Measurements from ENCODE around the gene SCFD2.
"Not testable (repeated sequence)": the region's sequence is repeated elsewhere in the genome, so short reads cannot be mapped to it uniquely, and the experiment has no call there.

SCFD2 gene

DNA sequence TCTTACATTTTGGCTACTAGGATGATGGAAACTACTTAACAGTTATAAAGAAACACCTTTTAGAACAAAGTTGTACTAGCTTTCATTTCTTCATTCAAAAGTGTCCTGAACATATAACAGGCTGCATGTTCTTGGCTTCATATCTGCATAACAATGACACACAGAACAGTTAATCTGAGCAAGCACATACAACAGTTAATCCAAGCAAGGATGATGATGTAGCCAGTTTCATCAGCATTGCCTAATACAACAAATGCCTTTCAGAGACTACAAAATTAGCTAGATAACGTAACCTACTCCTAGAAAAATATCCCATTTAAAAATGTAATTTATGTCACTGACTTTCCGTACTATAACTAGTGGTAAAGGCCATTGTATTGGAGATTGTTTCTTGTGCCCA, 182.1 kb downstream of the SCFD2 start:
- DNase-seq (ENCODE audit: low read depth) = no peak
- TF ChIP-seq CTCF (IDR thresholded peaks at IDR 0.05; ENCODE audit: control insufficient read depth, insufficient read depth, low read depth, low read length, missing control alignments) = no peak
- no peak overlapping the region for H3K4me3 ChIP-seq (ENCODE audit: control insufficient read depth, low read depth, low read length)

DNA sequence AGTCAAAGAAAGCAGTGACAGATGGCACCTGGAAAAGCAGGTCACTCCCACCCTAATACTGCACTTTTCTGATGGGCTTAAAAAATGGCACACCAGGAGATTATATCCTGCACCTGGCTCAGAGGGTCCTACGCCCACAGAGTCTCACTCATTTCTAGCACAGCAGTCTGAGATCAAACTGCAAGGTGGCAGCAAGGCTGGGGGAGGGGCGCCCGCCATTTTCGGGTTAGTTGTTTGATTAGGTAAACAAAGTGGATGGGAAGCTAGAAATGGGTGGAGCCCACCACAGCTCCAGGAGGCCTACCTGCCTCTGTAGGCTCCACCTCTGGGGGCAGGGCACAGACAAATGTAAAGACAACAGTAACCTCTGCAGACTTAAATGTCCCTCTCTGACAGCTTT, 188.1 kb downstream of the SCFD2 start:
- H3K4me3 ChIP-seq (ENCODE audit: control insufficient read depth, low read depth, low read length); DNase-seq (ENCODE audit: low read depth): not testable (repeated sequence)

DNA sequence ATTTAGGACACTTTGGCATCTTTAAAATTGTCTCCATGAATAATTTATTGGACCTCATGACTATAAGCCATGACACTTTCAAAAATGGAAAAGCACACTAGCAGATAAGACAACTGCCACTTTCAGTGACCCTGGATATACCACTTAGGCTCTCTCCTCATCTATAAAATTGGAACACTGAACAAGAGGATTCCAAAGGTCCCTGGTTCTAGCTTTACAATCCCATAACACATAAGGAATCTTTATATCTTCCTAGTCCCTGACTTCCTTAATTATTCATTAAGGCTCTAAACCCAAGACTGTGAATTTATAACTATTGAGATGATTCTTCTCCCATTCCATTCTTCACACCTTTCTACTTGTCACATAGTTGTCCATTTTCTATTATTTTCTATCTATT, 190.2 kb downstream of the SCFD2 start:
- TF ChIP-seq CTCF (IDR thresholded peaks at IDR 0.05; ENCODE audit: control insufficient read depth, insufficient read depth, low read depth, low read length, missing control alignments) = no peak
- no peak for DNase-seq (ENCODE audit: low read depth)
- H3K4me3 ChIP-seq (ENCODE audit: control insufficient read depth, low read depth, low read length) = no peak overlapping the region

GRCh38 chr4:53174823-53175222, 191.0 kb downstream of the SCFD2 start:
- DNase-seq (ENCODE audit: low read depth) = no peak
- no peak for TF ChIP-seq CTCF (IDR thresholded peaks at IDR 0.05; ENCODE audit: control insufficient read depth, insufficient read depth, low read depth, low read length, missing control alignments)
- H3K4me3 ChIP-seq (ENCODE audit: control insufficient read depth, low read depth, low read length) = no peak overlapping the region

- H3K4me3 ChIP-seq (ENCODE audit: control insufficient read depth, low read depth, low read length) = no peak overlapping the region
- no peak for TF ChIP-seq CTCF (IDR thresholded peaks at IDR 0.05; ENCODE audit: control insufficient read depth, insufficient read depth, low read depth, low read length, missing control alignments)
- no peak for DNase-seq (ENCODE audit: low read depth)
Observed at GRCh38 chr4:53173576-53173975, 192.3 kb downstream of the SCFD2 start.

DNA sequence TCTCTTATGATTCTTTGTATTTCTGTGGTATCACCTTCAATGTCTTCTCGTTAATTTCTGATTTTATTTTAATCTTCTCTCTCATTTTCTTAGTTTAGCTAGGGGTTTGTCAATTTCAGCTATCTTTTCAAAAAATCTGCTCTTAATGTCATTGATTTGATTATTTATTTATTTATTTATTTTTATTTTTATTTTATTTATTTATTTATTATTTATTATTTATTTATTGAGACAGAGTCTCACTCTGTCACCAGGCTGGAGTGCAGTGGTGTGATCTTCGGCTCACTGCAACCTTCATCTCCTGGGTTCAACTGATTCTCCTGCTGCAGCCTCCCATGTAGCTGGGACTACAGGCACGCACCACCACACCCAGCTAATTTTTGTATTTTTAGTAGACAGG, 194.1 kb downstream of the SCFD2 start:
- no peak overlapping the region for H3K4me3 ChIP-seq (ENCODE audit: control insufficient read depth, low read depth, low read length)
- no peak for TF ChIP-seq CTCF (IDR thresholded peaks at IDR 0.05; ENCODE audit: control insufficient read depth, insufficient read depth, low read depth, low read length, missing control alignments)
- DNase-seq (ENCODE audit: low read depth) = no peak

- H3K4me3 ChIP-seq (ENCODE audit: control insufficient read depth, low read depth, low read length) = no peak overlapping the region
- no peak for TF ChIP-seq CTCF (IDR thresholded peaks at IDR 0.05; ENCODE audit: control insufficient read depth, insufficient read depth, low read depth, low read length, missing control alignments)
- no peak for DNase-seq (ENCODE audit: low read depth)
Observed at GRCh38 chr4:53169695-53170617, 195.9 kb downstream of the SCFD2 start.
